ENCODE results near the gene OTOG. TPM values are rescaled to one million over a fixed set of nuclear protein-coding genes. Genes with fewer than 3 reads are reported as not detected.

The OTOG gene
- total and polyA plus RNA-seq, 2 of the 8 experiments (the other 6 are each of a cell fraction or from before 2014, with no cell fraction given), result 0.41 to 1.5 TPM

DNA sequence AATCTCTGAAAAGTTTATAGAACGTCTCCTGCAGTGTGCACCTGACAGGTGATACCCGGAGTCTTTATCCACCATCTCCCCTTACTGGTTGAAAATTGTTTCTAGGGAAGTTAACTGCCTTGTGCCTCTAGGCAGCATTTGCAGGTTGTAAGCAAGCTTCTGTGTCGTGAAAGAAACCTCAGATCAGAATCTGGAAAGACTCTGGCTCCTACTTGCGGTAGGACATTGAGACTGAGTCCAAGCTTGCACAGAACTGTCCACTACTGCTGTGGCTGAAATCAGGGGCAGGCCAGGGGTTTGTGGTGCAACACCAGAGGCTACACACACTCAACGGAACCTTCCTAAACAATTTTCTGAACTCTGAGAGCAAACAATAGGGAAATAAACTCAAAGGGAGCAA, 137.5 kb downstream of the OTOG start:
- CTCF ChIA-PET (ENCODE audit: partially characterized antibody), result interaction anchor here (1.1 to 1.3 kb wide), 3 partner anchors 36 to 40 kb away, joined by 3 to 5 read pairs (median 3); no protein-coding TSS in a partner anchor
- H3K27me3 ChIP-seq (replicated peaks in 1 of 4; ENCODE audit: control insufficient read depth in 3 of 4, extremely low read depth in 1 of 4, insufficient read depth in 3 of 4, low read length in 3 of 4), result no peaks in the 10 kb centered on the region; a peak in 2 of 7 replicates
- FAIRE-seq, result no peak

More for the DNA sequence above, 137.5 kb downstream of the OTOG start:
- Histone ChIP-seq H3K36me3 (ENCODE audit: control insufficient read depth in 2 of 4, insufficient read depth in 4 of 4, low read length in 3 of 4) (no peaks in the 10 kb centered on the region), H3K18ac (ENCODE audit: extremely low read depth, low read length) (no peak overlapping the region), H2BK120ac (replicated peaks; ENCODE audit: low read depth, low read length) (no peak overlapping the region), H3K14ac (ENCODE audit: insufficient read length) (no peak overlapping the region), H2BK15ac (ENCODE audit: low read length) (no peak overlapping the region), H3K4me1 (replicated peaks in 1 of 4; ENCODE audit: control insufficient read depth in 3 of 4, insufficient read depth in 4 of 4, low read length in 3 of 4) (no peaks in the 10 kb centered on the region), H3K9me3 (ENCODE audit: insufficient read depth in 2 of 2, low read depth in 1 of 2, low read length in 1 of 2) (no peaks in the 10 kb centered on the region), H3K9ac (replicated peaks in 1 of 4; ENCODE audit: extremely low read depth in 1 of 4, low read depth in 3 of 4, low read length in 3 of 4) (no peak overlapping the region), H3K23ac (ENCODE audit: insufficient read length) (no peak overlapping the region), H2BK12ac (ENCODE audit: low read depth, low read length) (no peak overlapping the region), H3K4me3 (ENCODE audit: extremely low read depth in 1 of 4, insufficient read depth in 2 of 4, low read depth in 3 of 4, low read length in 4 of 4) (no peak overlapping the region), H3K27ac (ENCODE audit: low read depth, low read length) (no peak overlapping the region), H4K20me1 (replicated peaks in 1 of 2; ENCODE audit: control insufficient read depth in 1 of 2, insufficient read depth in 2 of 2, low read length in 2 of 2) (no peaks in the 10 kb centered on the region), H3K79me2 (ENCODE audit: control insufficient read depth in 1 of 2, insufficient read depth in 2 of 2, low read length in 2 of 2) (no peaks in the 10 kb centered on the region), H4K5ac (ENCODE audit: insufficient read length, low read depth, low read length) (no peak overlapping the region), H3K4ac (replicated peaks; ENCODE audit: insufficient read length, low read depth, low read length) (no peak overlapping the region), H2AFZ (ENCODE audit: low read length) (no peak overlapping the region), H3K56ac (replicated peaks; ENCODE audit: insufficient read length, low read depth, low read length) (no peak overlapping the region), H3K79me1 (ENCODE audit: low read depth, low read length) (no peaks in the 10 kb centered on the region), H2AK5ac (ENCODE audit: low read depth, low read length) (no peak overlapping the region), H2BK5ac (ENCODE audit: low read depth, low read length) (no peak overlapping the region), H3K4me2 (ENCODE audit: insufficient read depth in 1 of 2, low read depth in 2 of 2, low read length in 2 of 2) (no peak overlapping the region), H2BK20ac (ENCODE audit: low read length) (no peak overlapping the region), H4K91ac (replicated peaks; ENCODE audit: insufficient read length, low read length) (no peak overlapping the region), H3K23me2 (ENCODE audit: low read depth, low read length) (no peaks in the 10 kb centered on the region), H4K8ac (ENCODE audit: extremely low read depth, insufficient read depth, low read length) (no peak overlapping the region)
- DNase-seq (ENCODE audit: low read depth in 1 of 2, low spot score in 2 of 2), result no peak
- 82% methylated on average over 5 of the region's 5 CpGs; no CpG with 5 or more reads in 1 of the 2 experiments for WGBS, 2 experiments (ENCODE audit: extremely low coverage in 1 of 2, insufficient coverage in 1 of 2, insufficient read length in 1 of 2, insufficient replicate concordance in 2 of 2, low coverage in 1 of 2, low lambda C conversion rate in 2 of 2, missing lambda C conversion rate in 1 of 2)
- TF ChIP-seq RAD21 (IDR thresholded peaks at IDR 0.05 in 1 of 2, conservative IDR thresholded peaks at IDR 0.05 in 1 of 2; ENCODE audit: low read depth in 2 of 2, low read length in 2 of 2), result no peak
- TF ChIP-seq NRF1 (IDR thresholded peaks at IDR 0.05; ENCODE audit: low read depth, low read length), result no peak
- no peak for TF ChIP-seq TAF7 (optimal IDR thresholded peaks at IDR 0.05; ENCODE audit: borderline replicate concordance, low read depth, low read length)
- no peak for TF ChIP-seq POLR2A (IDR thresholded peaks at IDR 0.05; ENCODE audit: control extremely low read depth in 1 of 2, low read depth in 2 of 2, low read length in 2 of 2)
- no peak for TF ChIP-seq CEBPB (IDR thresholded peaks at IDR 0.05; ENCODE audit: low read depth, low read length)
- TF ChIP-seq NANOG (IDR thresholded peaks at IDR 0.05; ENCODE audit: insufficient read depth, low read depth, low read length, poor library complexity, severe bottlenecking), result no peak
- no peak for TF ChIP-seq CTBP2 (IDR thresholded peaks at IDR 0.05; ENCODE audit: borderline replicate concordance, insufficient read depth, insufficient read length, low read length)
- POLR2A ChIA-PET (ENCODE audit: partially characterized antibody), result no interaction called here
